Hematopoietic multipotent progenitor cell treated with erythropoietin and hydrocortisone succinate and interleukin-3 and kit ligand, for 15 days (in vitro differentiated cells): Measurements from ENCODE around the gene DIPK2B.

ENCODE experiments used
- DNase-seq: peaks from one replicate; pipeline ENCODE4 v3.0.0-alpha.2; 2015; ENCODE audit warnings: low spot score

The DIPK2B gene

GRCh38 chrX:45157647-45158046 is 43.0 kb downstream of the DIPK2B start:
- DNase-seq, result no peak

GRCh38 chrX:45154462-45154861 is 46.2 kb downstream of the DIPK2B start:
- no peak for DNase-seq

GRCh38 chrX:45154033-45154360 is 46.7 kb downstream of the DIPK2B start:
- DNase-seq, result no peak
